ENCODE measurements around the gene PLCG2. TPM values are rescaled to one million over a fixed set of nuclear protein-coding genes. Genes with fewer than 3 reads are reported as not detected.

PLCG2 gene
- polyA plus RNA-seq, 3 donors: 19.5 to 47.4 (median 35.5) TPM

GRCh38 chr16:81936209-81937000, 157.3 kb downstream of the PLCG2 start:
- H3K9me3 ChIP-seq (replicated peaks in 1 of 2; ENCODE audit: control insufficient read depth in 1 of 2, insufficient read depth in 1 of 2, low read length in 2 of 2): no peaks in the 10 kb centered on the region
- TF ChIP-seq, protein P1, sequence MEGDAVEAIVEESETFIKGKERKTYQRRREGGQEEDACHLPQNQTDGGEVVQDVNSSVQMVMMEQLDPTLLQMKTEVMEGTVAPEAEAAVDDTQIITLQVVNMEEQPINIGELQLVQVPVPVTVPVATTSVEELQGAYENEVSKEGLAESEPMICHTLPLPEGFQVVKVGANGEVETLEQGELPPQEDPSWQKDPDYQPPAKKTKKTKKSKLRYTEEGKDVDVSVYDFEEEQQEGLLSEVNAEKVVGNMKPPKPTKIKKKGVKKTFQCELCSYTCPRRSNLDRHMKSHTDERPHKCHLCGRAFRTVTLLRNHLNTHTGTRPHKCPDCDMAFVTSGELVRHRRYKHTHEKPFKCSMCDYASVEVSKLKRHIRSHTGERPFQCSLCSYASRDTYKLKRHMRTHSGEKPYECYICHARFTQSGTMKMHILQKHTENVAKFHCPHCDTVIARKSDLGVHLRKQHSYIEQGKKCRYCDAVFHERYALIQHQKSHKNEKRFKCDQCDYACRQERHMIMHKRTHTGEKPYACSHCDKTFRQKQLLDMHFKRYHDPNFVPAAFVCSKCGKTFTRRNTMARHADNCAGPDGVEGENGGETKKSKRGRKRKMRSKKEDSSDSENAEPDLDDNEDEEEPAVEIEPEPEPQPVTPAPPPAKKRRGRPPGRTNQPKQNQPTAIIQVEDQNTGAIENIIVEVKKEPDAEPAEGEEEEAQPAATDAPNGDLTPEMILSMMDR (IDR thresholded peaks at IDR 0.05): no peak
- H4K20me1 ChIP-seq (ENCODE audit: insufficient read depth, low read length): no peaks in the 10 kb centered on the region
- H3K36me3 Mint-ChIP-seq: peaks cover 97 to 99% of the 10 kb centered on the region in 2 donors
- H3K27me3 ChIP-seq (ENCODE audit: control insufficient read depth in 2 of 2, insufficient read depth in 2 of 2, low read length in 2 of 2): no peaks in the 10 kb centered on the region
- H3K9me3 Mint-ChIP-seq: no peaks in the 10 kb centered on the region
- peaks cover 4% of the 10 kb centered on the region for H3K4me1 Mint-ChIP-seq
- no peak for DNase-seq
- no peak overlapping the region for H3K9ac ChIP-seq (ENCODE audit: insufficient read depth, low read length, poor library complexity, severe bottlenecking)
- intact Hi-C loops (cut with micrococcal nuclease): loop anchor here in 1 of 2 donors (10.0 kb wide), 1 partner anchor 298 kb away; no protein-coding TSS in a partner anchor
- no peaks in the 10 kb centered on the region for H3K4me1 ChIP-seq (ENCODE audit: control insufficient read depth in 1 of 2, insufficient read depth in 2 of 2, low read length in 2 of 2)
- no peak overlapping the region for H3K27ac ChIP-seq (ENCODE audit: low read depth in 1 of 2, low read length in 2 of 2)
- H3K27me3 Mint-ChIP-seq (ENCODE audit: low read depth in 3 of 3): peaks cover 0 to 2% (median 0%) of the 10 kb centered on the region in 3 donors
- H3K79me2 ChIP-seq (ENCODE audit: insufficient read depth, low read length): no peaks in the 10 kb centered on the region
- peaks cover 98 to 100% of the 10 kb centered on the region in 2 donors for H3K36me3 ChIP-seq (replicated peaks in 1 of 2; ENCODE audit: control insufficient read depth in 1 of 2, insufficient read depth in 2 of 2, low read length in 2 of 2)
- H3K4me3 ChIP-seq (replicated peaks in 1 of 3; ENCODE audit: low read depth in 2 of 3, low read length in 3 of 3): no peak overlapping the region
- H3K4me3 Mint-ChIP-seq: no peak overlapping the region
- H2AFZ ChIP-seq (ENCODE audit: insufficient read depth, low read depth, low read length, poor library complexity, severe bottlenecking): no peak overlapping the region
- 97% methylated on average over 14 of the region's 23 CpGs for WGBS (ENCODE audit: insufficient coverage)
- no peak overlapping the region for H3K27ac Mint-ChIP-seq
- no peak overlapping the region for H3K4me2 ChIP-seq (replicated peaks; ENCODE audit: extremely low read depth, low read length, poor library complexity, severe bottlenecking)

DNA sequence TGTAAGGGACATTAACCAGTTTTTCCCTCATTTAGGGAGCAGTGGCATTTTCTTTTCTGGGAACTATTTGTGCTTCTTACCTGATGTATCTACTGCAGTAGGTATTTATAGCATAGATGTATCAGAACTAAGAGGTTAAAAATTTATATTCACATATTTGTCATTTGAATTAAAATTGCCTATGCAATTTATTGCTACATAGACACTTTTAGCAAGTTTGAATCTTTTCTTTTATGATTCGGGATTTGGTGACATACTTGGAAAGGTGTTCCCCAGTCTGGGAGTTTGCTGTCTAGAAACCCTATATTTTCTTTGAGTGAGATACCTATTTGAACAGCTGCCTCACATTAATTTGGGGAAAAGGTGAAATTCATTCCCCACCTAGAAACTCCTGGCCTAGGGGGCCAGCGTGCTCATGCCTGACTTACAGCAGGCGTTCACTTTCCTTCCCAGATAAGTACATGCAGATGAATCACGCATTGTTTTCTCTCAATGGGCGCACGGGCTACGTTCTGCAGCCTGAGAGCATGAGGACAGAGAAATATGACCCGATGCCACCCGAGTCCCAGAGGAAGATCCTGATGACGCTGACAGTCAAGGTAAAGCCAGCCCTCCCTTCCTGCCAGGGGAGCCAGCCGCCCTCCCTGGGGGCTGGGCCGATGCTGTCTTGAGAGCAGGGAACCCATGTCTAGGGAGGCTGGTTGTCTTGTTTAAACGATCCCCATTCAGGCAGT, 158.4 kb downstream of the PLCG2 start:
- Histone ChIP-seq H3K79me2 (ENCODE audit: insufficient read depth, low read length) (no peaks in the 10 kb centered on the region), H3K36me3 (replicated peaks in 1 of 2; ENCODE audit: control insufficient read depth in 1 of 2, insufficient read depth in 2 of 2, low read length in 2 of 2) (peaks cover 100% of the 10 kb centered on the region in 2 donors), H3K4me2 (replicated peaks; ENCODE audit: extremely low read depth, low read length, poor library complexity, severe bottlenecking) (no peak overlapping the region), H3K4me1 (ENCODE audit: control insufficient read depth in 1 of 2, insufficient read depth in 2 of 2, low read length in 2 of 2) (no peaks in the 10 kb centered on the region), H3K9me3 (replicated peaks in 1 of 2; ENCODE audit: control insufficient read depth in 1 of 2, insufficient read depth in 1 of 2, low read length in 2 of 2) (no peaks in the 10 kb centered on the region), H3K27ac (ENCODE audit: low read depth in 1 of 2, low read length in 2 of 2) (no peak overlapping the region), H2AFZ (ENCODE audit: insufficient read depth, low read depth, low read length, poor library complexity, severe bottlenecking) (no peak overlapping the region), H3K4me3 (replicated peaks in 1 of 3; ENCODE audit: low read depth in 2 of 3, low read length in 3 of 3) (no peak overlapping the region), H3K27me3 (ENCODE audit: control insufficient read depth in 2 of 2, insufficient read depth in 2 of 2, low read length in 2 of 2) (no peaks in the 10 kb centered on the region), H3K9ac (ENCODE audit: insufficient read depth, low read length, poor library complexity, severe bottlenecking) (no peak overlapping the region), H4K20me1 (ENCODE audit: insufficient read depth, low read length) (no peaks in the 10 kb centered on the region)
- H3K9me3 Mint-ChIP-seq: no peaks in the 10 kb centered on the region
- intact Hi-C loops (cut with micrococcal nuclease): loop anchor here in 1 of 2 donors (10.0 kb wide), 1 partner anchor 297 kb away; no protein-coding TSS in a partner anchor
- DNase-seq: no peak
- no peaks in the 10 kb centered on the region for H3K27me3 Mint-ChIP-seq (ENCODE audit: low read depth in 3 of 3)
- TF ChIP-seq, protein P1 (IDR thresholded peaks at IDR 0.05): no peak
- no peak overlapping the region for H3K4me3 Mint-ChIP-seq
- WGBS (ENCODE audit: insufficient coverage): 94% methylated on average over 9 of the region's 13 CpGs
- H3K36me3 Mint-ChIP-seq: peaks cover 97 to 99% of the 10 kb centered on the region in 2 donors
- H3K27ac Mint-ChIP-seq: peak overlapping the region in 1 of 7 donors; percentile 44
- H3K4me1 Mint-ChIP-seq: peaks cover 4% of the 10 kb centered on the region

All from CD14-positive monocyte (primary cell).